ENCODE measurements around the gene CMTR1.

DNA sequence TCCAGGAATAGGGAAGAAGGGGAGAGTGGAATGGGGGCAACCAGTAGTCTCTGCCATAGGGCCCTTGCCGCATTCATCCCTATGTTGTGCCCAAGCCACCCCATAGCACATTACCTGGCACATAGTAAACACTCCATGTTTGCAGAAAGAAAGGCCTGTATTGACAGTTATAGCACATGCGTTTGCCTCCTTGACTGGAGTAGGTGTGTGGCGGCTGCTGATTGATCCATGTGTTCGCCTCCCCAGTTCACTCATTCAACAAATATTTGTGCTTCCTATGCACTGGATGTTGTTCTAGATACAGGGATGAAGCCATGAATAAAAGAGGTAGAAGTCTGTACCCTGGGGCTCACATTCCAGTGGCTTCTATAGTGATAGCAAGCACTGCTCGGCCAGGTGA is 86.4 kb downstream of the CMTR1 start:
- TF ChIP-seq ZBTB1 (tag by site-specific recombination; IDR thresholded peaks at IDR 0.05) (no peak), ZNF23 (tag by site-specific recombination; IDR thresholded peaks at IDR 0.05; ENCODE audit: borderline replicate concordance) (no peak)
- TF ChIP-seq, protein P1, sequence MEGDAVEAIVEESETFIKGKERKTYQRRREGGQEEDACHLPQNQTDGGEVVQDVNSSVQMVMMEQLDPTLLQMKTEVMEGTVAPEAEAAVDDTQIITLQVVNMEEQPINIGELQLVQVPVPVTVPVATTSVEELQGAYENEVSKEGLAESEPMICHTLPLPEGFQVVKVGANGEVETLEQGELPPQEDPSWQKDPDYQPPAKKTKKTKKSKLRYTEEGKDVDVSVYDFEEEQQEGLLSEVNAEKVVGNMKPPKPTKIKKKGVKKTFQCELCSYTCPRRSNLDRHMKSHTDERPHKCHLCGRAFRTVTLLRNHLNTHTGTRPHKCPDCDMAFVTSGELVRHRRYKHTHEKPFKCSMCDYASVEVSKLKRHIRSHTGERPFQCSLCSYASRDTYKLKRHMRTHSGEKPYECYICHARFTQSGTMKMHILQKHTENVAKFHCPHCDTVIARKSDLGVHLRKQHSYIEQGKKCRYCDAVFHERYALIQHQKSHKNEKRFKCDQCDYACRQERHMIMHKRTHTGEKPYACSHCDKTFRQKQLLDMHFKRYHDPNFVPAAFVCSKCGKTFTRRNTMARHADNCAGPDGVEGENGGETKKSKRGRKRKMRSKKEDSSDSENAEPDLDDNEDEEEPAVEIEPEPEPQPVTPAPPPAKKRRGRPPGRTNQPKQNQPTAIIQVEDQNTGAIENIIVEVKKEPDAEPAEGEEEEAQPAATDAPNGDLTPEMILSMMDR (tag by site-specific recombination; IDR thresholded peaks at IDR 0.05): no peak
